HL-60 (cell line): ENCODE data around the gene CDC42BPB.

Experiments used
- CTCF ChIP-seq: IDR thresholded peaks from one replicate; pipeline ENCODE4 v1.5.1; 2011; ENCODE audit warnings: low read length, control low read depth, inconsistent platforms; ENCODE audit not compliant: insufficient read depth
- GABPA ChIP-seq: IDR thresholded peaks from 2 replicates; pipeline ENCODE4 v1.6.1; 2012; ENCODE audit warnings: low read depth
- POLR2AphosphoS5 ChIP-seq: IDR thresholded peaks from 2 replicates; pipeline ENCODE4 v1.6.1; 2012; ENCODE audit warnings: low read depth
- REST ChIP-seq: IDR thresholded peaks from 2 replicates; pipeline ENCODE4 v1.6.1; 2012; ENCODE audit warnings: low read depth; ENCODE audit not compliant: insufficient replicate concordance

GRCh38 chr14:102897299-102898027 is 159.9 kb downstream of the CDC42BPB start:
- TF ChIP-seq GABPA: no peak
- no peak for TF ChIP-seq CTCF
- TF ChIP-seq POLR2AphosphoS5: no peak
- no peak for TF ChIP-seq REST
